ENCODE data around the gene NAV1. TPM values are rescaled to one million over a fixed set of nuclear protein-coding genes. Genes with fewer than 3 reads are reported as not detected.
A peak's percentile ranks its signal among the peaks of the same experiment; 100 is the strongest.

The NAV1 gene
- total RNA-seq, 1 donor from 2014 or later = 16.5 TPM

- DNase-seq = no peak
Measured at GRCh38 chr1:201525193-201525778, 13.6 kb upstream of the NAV1 start.

DNA sequence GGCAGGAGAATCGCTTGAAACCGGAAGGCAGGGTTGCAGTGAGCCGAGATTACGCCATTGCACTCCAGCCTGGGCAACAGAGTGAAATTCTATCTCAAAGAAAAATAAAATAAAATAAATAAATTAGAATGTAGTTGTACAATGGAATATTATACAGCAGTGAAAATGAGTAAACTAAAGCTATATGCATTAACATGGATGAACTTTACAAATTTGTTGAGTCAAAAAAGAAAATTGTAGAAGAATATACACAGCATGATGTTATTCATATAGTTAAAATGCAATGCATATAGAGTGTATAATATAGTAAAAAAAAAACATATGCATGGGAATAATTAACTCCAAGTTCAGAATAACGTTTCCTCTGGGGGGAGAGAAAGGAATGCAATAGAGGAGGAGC lies 11.0 kb upstream of the NAV1 start:
- no peak for DNase-seq

GRCh38 chr1:201528631-201529252 lies 10.2 kb upstream of the NAV1 start:
- DNase-seq = no peak

GRCh38 chr1:201530741-201531531 lies 8.0 kb upstream of the NAV1 start:
- peak; percentile 90 for DNase-seq

- DNase-seq = no peak
Measured at GRCh38 chr1:201531551-201532425, 7.1 kb upstream of the NAV1 start.

DNA sequence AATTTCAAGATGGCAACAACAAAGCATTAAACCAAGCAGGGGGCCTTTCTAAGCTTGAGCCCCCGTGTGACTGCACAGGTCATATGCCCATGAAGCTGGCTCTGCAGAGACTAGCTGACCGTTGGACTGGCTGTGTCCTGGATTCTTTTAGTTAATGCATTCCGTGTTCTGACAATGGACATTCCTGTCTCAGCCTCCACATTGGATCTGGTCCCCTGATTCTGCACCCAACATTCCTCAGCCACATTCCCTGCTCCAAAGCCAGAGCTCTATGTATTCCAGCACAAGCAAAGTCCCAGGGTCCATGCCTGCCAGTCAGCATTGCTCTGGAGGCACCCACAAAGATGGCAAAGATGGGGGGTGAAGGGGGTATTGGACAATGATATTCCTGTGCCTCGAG lies 5.1 kb upstream of the NAV1 start:
- DNase-seq = no peak

GRCh38 chr1:201535046-201535918 lies 3.6 kb upstream of the NAV1 start:
- no peak for DNase-seq

- no peak for DNase-seq
Measured at GRCh38 chr1:201535919-201536245, 3.0 kb upstream of the NAV1 start.

- DNase-seq = peak; percentile 41
Measured at GRCh38 chr1:201536558-201536957, 2.4 kb upstream of the NAV1 start.

- no peak for DNase-seq
Measured at GRCh38 chr1:201537028-201537427, 1.9 kb upstream of the NAV1 start.

DNA sequence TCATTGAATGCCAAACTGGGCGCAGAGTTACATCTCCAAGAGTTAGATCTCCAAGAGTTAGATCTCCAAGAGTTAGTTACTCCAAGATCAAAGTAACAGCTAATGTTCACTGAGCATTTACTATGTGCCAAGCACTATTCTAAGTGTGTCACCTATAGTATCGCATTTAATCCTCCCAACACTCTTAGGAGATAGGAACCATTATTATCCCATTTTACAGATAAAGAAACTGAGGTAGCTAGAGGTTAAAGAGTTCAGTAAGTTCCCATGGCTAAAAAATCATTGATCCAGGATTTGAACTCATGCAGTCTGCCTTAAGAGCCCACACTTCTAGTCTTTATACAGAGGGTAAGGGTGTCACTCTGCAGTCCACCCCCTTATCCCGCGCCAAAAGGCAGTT lies 1.5 kb upstream of the NAV1 start:
- no peak for DNase-seq

GRCh38 chr1:201537891-201538611 lies 876 bp upstream of the NAV1 start:
- peak; percentile 69 for DNase-seq

- peak; percentile 87 for DNase-seq
Measured at GRCh38 chr1:201539561-201540431, 869 bp downstream of the NAV1 start.

GRCh38 chr1:201540846-201541735 lies 2.2 kb downstream of the NAV1 start:
- DNase-seq = no peak

GRCh38 chr1:201542309-201543035 lies 3.5 kb downstream of the NAV1 start:
- DNase-seq = peak; percentile 75

GRCh38 chr1:201543871-201544642 lies 5.1 kb downstream of the NAV1 start:
- DNase-seq = no peak

GRCh38 chr1:201544710-201545109 lies 5.8 kb downstream of the NAV1 start:
- no peak for DNase-seq

Measured in dermis blood vessel endothelial cell (primary cell).